Suprapubic skin (tissue), 4 donors: ENCODE results near the gene FRY.

ENCODE experiments used
- CTCF ChIP-seq, 2 donors: fragments of 200-600 bp in 1 of 2; fragments of 450-650 bp in 1 of 2; sonication (generic) in 1 of 2; IDR thresholded peaks; one replicate each; pipeline ENCODE4 v1.5.1; 2016 to 2019; ENCODE audit warnings: antibody characterized with exemption in 2 of 2, mild to moderate bottlenecking in 1 of 2, moderate library complexity in 1 of 2
- EP300 ChIP-seq: sonication (generic); formaldehyde crosslinking; IDR thresholded peaks from one replicate; pipeline ENCODE4 v1.6.1; 2017; ENCODE audit warnings: antibody characterized with exemption
- POLR2A ChIP-seq, 2 donors: fragments of 450-650 bp; IDR thresholded peaks; one replicate each; pipeline ENCODE4 v1.6.1; 2017; ENCODE audit warnings: antibody characterized with exemption in 2 of 2, mild to moderate bottlenecking in 2 of 2, moderate library complexity in 2 of 2
- POLR2AphosphoS5 ChIP-seq, 3 donors: sonication (generic); formaldehyde crosslinking; IDR thresholded peaks; one replicate each; pipeline ENCODE4 v1.6.1; 2017; ENCODE audit warnings: antibody characterized with exemption in 3 of 3

- TF ChIP-seq CTCF (IDR thresholded peaks at IDR 0.05) (no peak), EP300 (no peak), POLR2A (IDR thresholded peaks at IDR 0.05) (no peak), POLR2AphosphoS5 (IDR thresholded peaks at IDR 0.05) (no peak)
Observed at GRCh38 chr13:32009362-32009761, 22.2 kb upstream of the FRY start.
